HL-60 (cell line): ENCODE measurements around the gene MYBL2.

ENCODE experiments used
- DNase-seq, 2 experiments: peaks; one replicate each; pipeline ENCODE4 v3.0.0-alpha.2; 2010 to 2020; ENCODE audit warnings: low read depth in 1 of 2, low spot score in 1 of 2
- H3K27ac ChIP-seq: fragments of 250-450 bp; sonication (Bioruptor Pico); replicated peaks from 2 replicates; pipeline ENCODE4 v1.5.1; 2020; ENCODE audit warnings: mild to moderate bottlenecking, moderate library complexity
- H3K27me3 ChIP-seq: fragments of 250-450 bp; sonication (Bioruptor Pico); 2 replicates; pipeline ENCODE4 v1.5.1; 2021; ENCODE audit warnings: mild to moderate bottlenecking, moderate library complexity; ENCODE audit not compliant: insufficient read depth, poor library complexity, severe bottlenecking
- H3K4me3 ChIP-seq: replicated peaks from 2 replicates; pipeline ENCODE4 v1.5.1; 2011; ENCODE audit warnings: mild to moderate bottlenecking, control low read depth, low read length; ENCODE audit not compliant: insufficient read depth
- GABPA ChIP-seq: IDR thresholded peaks from 2 replicates; pipeline ENCODE4 v1.6.1; 2012; ENCODE audit warnings: low read depth
- POLR2AphosphoS5 ChIP-seq: IDR thresholded peaks from 2 replicates; pipeline ENCODE4 v1.6.1; 2012; ENCODE audit warnings: low read depth
- SPI1 ChIP-seq: IDR thresholded peaks from 2 replicates; pipeline ENCODE4 v1.6.1; 2012; ENCODE audit warnings: low read depth, mild to moderate bottlenecking, borderline replicate concordance
- TF ChIP-seq, protein P1 (sequence below): IDR thresholded peaks from one replicate; pipeline ENCODE4 v1.5.1; 2011; ENCODE audit warnings: low read length, control low read depth, inconsistent platforms; ENCODE audit not compliant: insufficient read depth
- TF ChIP-seq, protein P2 (sequence below): IDR thresholded peaks from 2 replicates; pipeline ENCODE4 v1.6.1; 2012; ENCODE audit warnings: low read depth; ENCODE audit not compliant: insufficient replicate concordance

MYBL2 gene

DNA sequence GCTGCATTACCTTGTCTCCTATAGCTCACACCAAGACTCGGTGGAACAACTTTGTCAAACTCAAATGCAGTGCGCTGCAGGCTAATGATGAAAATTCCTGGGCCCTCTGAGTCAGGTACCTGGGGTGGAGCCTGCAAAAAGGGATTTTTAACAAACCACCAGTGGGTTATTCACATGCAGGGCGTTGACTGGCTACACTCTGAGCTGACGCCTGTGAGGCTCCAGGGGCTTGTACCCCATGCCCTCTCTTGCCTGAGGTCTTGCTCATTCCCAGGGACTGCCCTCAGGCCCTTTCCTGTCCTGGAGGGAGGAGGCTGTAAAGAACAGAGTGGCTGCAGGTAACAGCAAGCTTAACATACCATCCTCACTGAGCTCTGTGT is 50.7 kb downstream of the MYBL2 start:
- no peak overlapping the region for H3K27ac ChIP-seq
- TF ChIP-seq GABPA = no peak
- TF ChIP-seq, protein P1, sequence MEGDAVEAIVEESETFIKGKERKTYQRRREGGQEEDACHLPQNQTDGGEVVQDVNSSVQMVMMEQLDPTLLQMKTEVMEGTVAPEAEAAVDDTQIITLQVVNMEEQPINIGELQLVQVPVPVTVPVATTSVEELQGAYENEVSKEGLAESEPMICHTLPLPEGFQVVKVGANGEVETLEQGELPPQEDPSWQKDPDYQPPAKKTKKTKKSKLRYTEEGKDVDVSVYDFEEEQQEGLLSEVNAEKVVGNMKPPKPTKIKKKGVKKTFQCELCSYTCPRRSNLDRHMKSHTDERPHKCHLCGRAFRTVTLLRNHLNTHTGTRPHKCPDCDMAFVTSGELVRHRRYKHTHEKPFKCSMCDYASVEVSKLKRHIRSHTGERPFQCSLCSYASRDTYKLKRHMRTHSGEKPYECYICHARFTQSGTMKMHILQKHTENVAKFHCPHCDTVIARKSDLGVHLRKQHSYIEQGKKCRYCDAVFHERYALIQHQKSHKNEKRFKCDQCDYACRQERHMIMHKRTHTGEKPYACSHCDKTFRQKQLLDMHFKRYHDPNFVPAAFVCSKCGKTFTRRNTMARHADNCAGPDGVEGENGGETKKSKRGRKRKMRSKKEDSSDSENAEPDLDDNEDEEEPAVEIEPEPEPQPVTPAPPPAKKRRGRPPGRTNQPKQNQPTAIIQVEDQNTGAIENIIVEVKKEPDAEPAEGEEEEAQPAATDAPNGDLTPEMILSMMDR = no peak
- TF ChIP-seq, protein P2, sequence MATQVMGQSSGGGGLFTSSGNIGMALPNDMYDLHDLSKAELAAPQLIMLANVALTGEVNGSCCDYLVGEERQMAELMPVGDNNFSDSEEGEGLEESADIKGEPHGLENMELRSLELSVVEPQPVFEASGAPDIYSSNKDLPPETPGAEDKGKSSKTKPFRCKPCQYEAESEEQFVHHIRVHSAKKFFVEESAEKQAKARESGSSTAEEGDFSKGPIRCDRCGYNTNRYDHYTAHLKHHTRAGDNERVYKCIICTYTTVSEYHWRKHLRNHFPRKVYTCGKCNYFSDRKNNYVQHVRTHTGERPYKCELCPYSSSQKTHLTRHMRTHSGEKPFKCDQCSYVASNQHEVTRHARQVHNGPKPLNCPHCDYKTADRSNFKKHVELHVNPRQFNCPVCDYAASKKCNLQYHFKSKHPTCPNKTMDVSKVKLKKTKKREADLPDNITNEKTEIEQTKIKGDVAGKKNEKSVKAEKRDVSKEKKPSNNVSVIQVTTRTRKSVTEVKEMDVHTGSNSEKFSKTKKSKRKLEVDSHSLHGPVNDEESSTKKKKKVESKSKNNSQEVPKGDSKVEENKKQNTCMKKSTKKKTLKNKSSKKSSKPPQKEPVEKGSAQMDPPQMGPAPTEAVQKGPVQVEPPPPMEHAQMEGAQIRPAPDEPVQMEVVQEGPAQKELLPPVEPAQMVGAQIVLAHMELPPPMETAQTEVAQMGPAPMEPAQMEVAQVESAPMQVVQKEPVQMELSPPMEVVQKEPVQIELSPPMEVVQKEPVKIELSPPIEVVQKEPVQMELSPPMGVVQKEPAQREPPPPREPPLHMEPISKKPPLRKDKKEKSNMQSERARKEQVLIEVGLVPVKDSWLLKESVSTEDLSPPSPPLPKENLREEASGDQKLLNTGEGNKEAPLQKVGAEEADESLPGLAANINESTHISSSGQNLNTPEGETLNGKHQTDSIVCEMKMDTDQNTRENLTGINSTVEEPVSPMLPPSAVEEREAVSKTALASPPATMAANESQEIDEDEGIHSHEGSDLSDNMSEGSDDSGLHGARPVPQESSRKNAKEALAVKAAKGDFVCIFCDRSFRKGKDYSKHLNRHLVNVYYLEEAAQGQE = no peak
- no peak for TF ChIP-seq POLR2AphosphoS5
- no peak for TF ChIP-seq SPI1
- H3K4me3 ChIP-seq = no peak overlapping the region

DNA sequence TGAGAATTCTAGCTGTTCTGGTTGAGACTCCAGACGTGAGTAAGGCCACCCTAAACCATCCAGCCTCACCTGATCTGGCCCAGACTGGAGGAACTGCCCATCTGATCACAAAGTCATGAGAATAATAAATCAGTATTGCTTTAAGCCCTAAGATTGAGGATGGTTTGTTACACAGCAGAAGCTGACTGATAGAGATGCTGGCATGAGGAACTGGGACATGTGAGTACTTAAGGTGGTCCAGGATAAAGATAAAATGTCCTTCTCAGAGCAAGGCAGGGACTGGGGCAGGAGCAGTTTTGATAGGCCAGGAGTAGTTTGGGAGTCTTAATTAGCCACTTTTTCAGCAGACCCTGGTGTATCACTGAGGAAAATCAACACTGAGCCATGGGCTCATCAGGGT is 53.1 kb downstream of the MYBL2 start:
- Histone ChIP-seq H3K4me3 (no peak overlapping the region), H3K27ac (no peak overlapping the region), H3K27me3 (no peaks in the 10 kb centered on the region)
- DNase-seq = no peak
- TF ChIP-seq SPI1 (no peak), POLR2AphosphoS5 (no peak), GABPA (no peak)
- TF ChIP-seq, protein P1 = no peak
- TF ChIP-seq, protein P2 = no peak

More for the DNA sequence above, 50.7 kb downstream of the MYBL2 start:
- DNase-seq = no peak
- H3K27me3 ChIP-seq = no peaks in the 10 kb centered on the region

DNA sequence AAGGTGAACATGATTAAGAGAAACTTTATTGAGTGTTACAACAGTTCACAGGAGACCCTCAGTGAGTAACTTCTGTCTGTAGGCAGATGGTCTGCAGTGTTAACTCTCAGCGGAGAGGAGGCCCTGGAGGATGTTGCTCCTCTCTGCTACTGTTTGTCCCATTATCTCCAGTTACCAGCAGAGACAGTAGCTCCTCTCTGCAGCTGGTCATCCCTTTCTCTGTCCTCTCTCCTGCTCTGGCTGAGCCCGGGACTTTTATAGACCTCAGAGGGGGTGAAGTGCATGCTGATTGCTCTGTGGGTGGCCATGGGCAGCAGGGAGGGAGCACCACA is 54.1 kb downstream of the MYBL2 start:
- no peak for DNase-seq

More for the DNA sequence above, 54.1 kb downstream of the MYBL2 start:
- H3K4me3 ChIP-seq = no peak overlapping the region
- no peak for TF ChIP-seq GABPA
- TF ChIP-seq, protein P2 = no peak
- TF ChIP-seq, protein P1 = no peak
- TF ChIP-seq POLR2AphosphoS5 = no peak
- TF ChIP-seq SPI1 = no peak
- no peak overlapping the region for H3K27ac ChIP-seq
- H3K27me3 ChIP-seq = no peaks in the 10 kb centered on the region
